Hypothalamus (tissue), 51 donors: ENCODE measurements around the gene RASGRP2.
A peak's percentile ranks its signal among the peaks of the same experiment; 100 is the strongest.

Experiments used
- DNase-seq, 51 donors: peaks; one replicate each; lab custom pipeline; 2025; lab: John Stamatoyannopoulos, UW

RASGRP2 gene

GRCh38 chr11:64743591-64744543 lies at the start of gene RASGRP2:
RASGRP2 (minus strand) TSS chr11:64744142; CDS start chr11:64742866, 1,276 bp downstream.
- DNase-seq, result peak in 31 of 51 donors; percentile 16 to 67 (median 43)

DNA sequence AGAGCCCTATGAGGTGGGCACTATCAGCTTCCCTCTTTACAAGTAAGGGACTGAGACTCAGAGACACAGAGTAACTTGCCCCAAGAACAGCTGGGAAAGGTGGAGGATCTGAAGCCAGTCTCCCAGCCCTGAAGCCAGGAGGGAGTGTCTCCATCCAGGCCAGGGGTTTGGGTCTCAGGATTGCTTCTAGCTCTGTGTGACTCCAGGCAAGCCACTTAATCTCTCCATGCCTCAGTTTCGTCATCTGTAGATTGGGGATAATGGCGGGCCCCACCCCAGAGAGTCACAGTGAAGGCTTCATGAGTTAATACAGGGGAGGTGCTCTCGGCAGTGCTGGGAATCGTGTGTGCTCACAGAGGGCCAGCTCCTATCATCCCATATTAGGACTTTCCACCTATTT lies 48.5 kb upstream of the RASGRP2 start:
- DNase-seq, result no peak

- DNase-seq, result no peak
These were observed 47.9 kb upstream of the RASGRP2 start for GRCh38 chr11:64791781-64792291.

GRCh38 chr11:64790205-64791095 lies 46.5 kb upstream of the RASGRP2 start:
- no peak for DNase-seq

- no peak for DNase-seq
These were observed 45.6 kb upstream of the RASGRP2 start for GRCh38 chr11:64789331-64790204.

- no peak for DNase-seq
These were observed 44.6 kb upstream of the RASGRP2 start for GRCh38 chr11:64788321-64789215.

DNA sequence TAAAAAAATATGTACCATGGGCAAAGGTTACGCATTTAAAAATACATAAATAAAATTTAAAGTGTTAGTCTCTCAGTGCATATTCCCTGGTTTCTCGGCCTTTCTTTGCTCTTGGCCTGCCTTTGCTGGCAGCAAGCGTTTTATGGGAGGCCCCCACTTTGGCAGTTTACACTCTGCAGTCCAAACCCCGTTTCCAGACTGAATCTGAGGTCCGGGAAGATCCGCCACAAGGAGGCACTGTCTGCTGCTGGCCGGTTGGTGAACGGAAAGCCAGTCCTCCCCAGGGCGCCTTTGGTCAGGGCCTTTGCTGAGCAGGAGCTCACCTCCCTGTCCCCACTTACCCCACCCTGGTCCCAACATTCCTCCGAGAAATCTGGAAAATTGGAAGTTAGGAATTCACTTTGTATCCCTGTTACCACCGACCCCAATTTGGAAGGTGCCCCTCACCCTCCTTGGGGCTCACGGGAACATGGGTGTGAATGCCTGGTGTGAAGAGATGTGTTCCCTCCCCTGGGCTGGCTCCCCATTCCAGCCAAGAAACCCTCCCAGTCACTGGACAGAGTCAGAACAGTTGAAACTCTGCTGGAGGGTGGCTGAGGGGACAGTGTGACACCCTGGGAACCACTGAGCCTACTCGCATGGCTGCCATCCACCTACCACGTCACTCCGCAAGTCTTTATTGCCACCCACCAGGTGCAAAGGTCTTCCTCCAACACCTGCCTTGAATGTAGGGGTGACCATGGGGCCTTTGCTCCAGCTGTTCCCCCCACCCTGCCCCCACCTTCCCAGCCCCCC lies 43.8 kb upstream of the RASGRP2 start:
- DNase-seq, result peak in 24 of 51 donors; percentile 8 to 57 (median 34)

DNA sequence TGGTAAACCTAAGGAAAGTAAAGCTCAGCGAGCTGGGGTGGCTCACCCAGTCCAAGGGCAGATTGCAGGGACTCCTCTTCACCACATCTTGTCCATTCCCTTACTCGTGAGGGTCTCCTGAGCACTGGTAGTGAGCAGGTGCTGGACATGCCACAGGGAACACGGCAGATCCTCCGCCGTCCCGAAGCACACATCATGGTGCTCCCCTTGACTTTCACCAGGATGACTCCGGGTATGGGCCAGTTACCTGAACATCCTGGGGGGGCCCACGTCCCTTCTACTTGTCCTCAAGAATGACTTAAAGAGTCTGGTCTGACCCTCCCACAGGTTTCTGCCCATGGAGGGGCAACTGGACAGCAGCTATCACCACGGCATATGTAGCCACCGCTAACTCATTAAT lies 42.4 kb upstream of the RASGRP2 start:
- no peak for DNase-seq

DNA sequence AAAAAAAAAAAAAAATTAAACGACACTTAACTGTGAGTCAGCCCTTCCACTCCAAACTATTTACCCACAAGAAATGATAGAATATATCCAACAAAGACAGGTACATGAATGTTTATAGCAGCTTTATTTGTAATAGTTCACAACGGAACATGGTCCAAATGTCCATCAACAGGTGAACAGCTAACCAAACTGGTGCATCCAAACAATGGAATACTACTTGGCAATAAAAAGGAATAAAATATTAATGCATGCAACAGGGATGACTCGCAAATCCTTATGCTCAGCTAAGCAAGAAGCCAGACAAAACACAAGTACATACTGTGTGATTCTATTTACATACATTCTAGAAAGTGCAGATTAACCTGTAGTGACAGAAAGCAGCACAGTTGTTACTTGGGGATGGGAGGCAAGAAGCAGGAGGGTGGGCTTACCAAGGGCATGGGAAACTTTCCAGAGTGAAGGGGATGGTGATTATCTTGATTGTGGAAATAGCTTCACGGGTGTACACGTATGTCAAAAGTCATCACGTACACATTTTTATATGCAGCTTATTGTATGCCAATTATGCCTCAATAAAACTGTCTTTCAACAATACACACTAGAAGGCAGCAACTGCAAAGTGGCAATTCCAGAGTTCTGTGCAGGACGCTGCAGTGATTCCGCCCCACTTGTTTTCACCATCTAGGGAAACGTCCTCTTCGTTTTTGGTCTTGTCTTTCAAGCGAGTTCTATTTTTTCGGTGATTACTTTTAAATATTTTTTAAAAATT lies 41.1 kb upstream of the RASGRP2 start:
- no peak for DNase-seq

DNA sequence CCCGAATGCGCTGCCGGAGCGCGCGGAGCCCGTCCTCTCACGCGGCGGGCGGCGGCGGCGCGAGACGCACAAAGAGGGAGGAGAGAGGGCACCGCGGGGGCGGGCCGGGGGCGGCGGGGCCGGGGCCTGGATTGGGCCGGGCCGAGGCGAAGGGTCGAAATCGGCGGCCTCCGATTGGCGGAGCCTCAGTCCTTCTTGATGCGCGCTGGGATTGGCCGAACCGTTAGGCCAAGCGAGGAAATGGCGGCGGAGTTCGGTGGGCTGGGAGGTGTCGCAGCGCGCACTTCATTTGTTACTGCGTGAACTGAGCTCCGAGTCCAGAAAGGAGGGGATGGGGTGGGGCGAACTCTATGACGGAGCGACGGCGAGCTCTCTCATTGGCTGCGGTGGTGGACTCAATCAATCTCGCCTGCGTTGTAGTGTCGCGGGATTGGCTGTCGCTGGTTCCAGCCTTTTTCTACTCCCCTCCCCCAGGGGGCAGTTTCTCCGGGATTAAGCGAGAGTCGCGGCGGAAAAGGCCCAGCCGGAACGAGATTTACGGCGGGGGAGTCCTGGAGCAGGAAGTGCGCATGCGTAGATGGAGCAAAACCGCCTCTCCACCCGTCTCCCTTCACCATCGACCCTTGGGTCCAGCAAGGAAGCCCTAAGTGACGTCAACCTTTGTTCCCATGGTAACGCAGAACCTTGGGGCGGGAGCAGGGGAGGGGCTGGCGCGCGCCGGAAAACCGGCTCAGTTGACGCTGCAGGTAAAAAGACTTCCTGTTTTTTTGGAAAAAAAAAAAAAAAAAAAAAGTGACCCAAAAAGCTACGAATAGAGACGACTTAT lies 34.7 kb upstream of the RASGRP2 start, which contains the start of gene SF1:
Gene SF1 (minus strand): TSS at position 70 of the 826 bp plus-strand sequence. CDS start 150 bp downstream, outside the sequence.
- DNase-seq, result peak; percentile 91 to 100 (median 99)

DNA sequence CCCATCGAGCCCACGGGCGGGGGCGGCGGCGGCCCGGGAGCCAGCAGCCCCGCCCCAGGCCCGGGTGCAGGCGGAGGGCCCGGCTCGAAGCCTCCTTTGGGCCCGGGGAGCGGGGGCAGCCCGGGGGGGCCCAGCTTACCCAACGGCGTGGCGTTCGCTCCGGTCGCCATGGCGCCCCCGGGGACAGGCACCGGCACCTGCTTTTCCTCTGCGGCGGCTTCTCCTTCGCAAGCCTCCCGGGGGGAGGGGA lies 34.2 kb upstream of the RASGRP2 start:
- no peak for DNase-seq

DNA sequence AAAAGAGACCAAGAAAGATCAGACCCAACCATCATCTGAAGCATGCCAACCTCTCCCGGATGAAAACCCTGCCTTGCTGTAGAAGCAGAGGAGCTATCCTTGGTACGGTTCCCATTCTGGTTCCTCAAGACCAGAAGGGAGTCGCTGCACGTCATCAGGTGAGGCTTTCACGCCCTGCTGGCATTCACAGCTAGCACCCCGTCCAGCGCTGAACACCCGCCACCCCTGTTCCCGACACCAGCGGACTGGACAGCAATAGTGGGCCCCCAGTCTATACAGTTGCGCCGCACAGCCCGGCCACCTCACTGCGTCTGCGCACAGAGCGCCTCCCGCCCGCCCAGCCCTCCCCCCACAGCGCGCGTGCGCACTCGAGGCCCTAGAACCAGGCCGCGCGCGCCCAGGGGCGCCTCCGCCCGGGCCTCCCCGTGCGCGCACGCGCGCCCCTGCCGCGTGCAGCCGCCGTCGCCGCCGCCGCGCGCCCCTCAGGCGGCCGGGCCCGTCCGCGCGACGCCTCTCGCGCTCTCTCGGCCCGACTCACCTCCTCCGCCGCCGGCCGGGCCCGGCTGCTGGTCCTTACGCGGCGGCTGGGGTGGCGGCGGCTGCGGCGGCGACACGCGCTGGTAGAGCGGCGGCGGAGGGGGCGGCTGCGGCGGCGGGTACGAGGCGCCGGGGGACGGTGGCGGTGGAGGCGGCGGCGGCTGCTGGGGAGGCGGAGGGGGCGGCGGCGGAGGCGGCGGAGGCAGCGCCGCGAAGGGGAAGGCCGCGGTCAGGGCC lies 33.7 kb upstream of the RASGRP2 start:
- DNase-seq, result peak in 49 of 51 donors; percentile 20 to 87 (median 69)

- DNase-seq, result no peak
These were observed 32.9 kb upstream of the RASGRP2 start for GRCh38 chr11:64776875-64777274.

GRCh38 chr11:64776425-64776824 lies 32.5 kb upstream of the RASGRP2 start:
- no peak for DNase-seq

- DNase-seq, result no peak
These were observed 30.2 kb upstream of the RASGRP2 start for GRCh38 chr11:64774144-64774543.
